ENCODE data around the gene DNAH1. TPM values are rescaled to one million over a fixed set of nuclear protein-coding genes. Genes with fewer than 3 reads are reported as not detected.

The DNAH1 gene
- total and polyA plus RNA-seq, 2 experiments from 2014 or later, result 0.81 to 1.8 TPM

DNA sequence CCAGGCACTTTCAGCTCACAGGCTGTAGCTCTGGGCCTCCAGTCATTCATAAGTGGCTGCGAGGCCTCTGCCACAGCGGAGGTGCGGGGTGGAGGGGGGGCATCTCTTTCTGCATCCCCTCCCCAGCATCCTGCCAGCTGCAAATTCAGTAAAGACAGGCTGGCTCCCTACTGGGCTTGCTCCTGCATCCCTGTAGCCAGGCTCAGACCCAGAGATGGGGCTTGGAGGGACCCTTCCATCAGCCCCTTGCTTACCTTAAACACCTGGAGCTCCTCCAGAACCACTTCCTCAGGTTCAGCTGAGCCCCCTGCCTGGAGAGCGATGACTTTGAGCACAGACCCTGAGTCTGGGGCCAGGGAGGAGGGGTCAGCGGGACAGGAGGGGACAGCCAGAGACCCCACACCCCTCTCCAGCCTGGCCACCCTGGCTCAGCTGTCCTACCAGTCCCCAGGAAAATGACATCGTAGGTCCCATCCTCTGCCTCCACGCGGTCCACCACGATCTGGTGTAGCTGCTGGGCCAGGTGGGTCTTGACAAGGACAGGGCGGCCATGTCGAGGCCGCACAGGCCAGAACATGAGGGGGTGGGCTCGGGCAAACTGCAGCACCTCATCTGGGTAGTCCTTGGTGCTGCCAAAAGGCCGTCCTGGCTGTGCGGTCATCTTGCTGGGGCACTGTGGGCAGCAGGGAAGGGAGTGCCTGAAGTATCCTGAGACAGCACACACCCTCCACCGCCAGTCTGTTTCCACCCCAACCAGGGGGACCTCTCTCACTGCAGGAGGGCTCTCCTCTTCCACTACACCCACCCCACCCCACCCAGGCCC is 123.5 kb downstream of the DNAH1 start (continued):
- TF ChIP-seq, protein P1, sequence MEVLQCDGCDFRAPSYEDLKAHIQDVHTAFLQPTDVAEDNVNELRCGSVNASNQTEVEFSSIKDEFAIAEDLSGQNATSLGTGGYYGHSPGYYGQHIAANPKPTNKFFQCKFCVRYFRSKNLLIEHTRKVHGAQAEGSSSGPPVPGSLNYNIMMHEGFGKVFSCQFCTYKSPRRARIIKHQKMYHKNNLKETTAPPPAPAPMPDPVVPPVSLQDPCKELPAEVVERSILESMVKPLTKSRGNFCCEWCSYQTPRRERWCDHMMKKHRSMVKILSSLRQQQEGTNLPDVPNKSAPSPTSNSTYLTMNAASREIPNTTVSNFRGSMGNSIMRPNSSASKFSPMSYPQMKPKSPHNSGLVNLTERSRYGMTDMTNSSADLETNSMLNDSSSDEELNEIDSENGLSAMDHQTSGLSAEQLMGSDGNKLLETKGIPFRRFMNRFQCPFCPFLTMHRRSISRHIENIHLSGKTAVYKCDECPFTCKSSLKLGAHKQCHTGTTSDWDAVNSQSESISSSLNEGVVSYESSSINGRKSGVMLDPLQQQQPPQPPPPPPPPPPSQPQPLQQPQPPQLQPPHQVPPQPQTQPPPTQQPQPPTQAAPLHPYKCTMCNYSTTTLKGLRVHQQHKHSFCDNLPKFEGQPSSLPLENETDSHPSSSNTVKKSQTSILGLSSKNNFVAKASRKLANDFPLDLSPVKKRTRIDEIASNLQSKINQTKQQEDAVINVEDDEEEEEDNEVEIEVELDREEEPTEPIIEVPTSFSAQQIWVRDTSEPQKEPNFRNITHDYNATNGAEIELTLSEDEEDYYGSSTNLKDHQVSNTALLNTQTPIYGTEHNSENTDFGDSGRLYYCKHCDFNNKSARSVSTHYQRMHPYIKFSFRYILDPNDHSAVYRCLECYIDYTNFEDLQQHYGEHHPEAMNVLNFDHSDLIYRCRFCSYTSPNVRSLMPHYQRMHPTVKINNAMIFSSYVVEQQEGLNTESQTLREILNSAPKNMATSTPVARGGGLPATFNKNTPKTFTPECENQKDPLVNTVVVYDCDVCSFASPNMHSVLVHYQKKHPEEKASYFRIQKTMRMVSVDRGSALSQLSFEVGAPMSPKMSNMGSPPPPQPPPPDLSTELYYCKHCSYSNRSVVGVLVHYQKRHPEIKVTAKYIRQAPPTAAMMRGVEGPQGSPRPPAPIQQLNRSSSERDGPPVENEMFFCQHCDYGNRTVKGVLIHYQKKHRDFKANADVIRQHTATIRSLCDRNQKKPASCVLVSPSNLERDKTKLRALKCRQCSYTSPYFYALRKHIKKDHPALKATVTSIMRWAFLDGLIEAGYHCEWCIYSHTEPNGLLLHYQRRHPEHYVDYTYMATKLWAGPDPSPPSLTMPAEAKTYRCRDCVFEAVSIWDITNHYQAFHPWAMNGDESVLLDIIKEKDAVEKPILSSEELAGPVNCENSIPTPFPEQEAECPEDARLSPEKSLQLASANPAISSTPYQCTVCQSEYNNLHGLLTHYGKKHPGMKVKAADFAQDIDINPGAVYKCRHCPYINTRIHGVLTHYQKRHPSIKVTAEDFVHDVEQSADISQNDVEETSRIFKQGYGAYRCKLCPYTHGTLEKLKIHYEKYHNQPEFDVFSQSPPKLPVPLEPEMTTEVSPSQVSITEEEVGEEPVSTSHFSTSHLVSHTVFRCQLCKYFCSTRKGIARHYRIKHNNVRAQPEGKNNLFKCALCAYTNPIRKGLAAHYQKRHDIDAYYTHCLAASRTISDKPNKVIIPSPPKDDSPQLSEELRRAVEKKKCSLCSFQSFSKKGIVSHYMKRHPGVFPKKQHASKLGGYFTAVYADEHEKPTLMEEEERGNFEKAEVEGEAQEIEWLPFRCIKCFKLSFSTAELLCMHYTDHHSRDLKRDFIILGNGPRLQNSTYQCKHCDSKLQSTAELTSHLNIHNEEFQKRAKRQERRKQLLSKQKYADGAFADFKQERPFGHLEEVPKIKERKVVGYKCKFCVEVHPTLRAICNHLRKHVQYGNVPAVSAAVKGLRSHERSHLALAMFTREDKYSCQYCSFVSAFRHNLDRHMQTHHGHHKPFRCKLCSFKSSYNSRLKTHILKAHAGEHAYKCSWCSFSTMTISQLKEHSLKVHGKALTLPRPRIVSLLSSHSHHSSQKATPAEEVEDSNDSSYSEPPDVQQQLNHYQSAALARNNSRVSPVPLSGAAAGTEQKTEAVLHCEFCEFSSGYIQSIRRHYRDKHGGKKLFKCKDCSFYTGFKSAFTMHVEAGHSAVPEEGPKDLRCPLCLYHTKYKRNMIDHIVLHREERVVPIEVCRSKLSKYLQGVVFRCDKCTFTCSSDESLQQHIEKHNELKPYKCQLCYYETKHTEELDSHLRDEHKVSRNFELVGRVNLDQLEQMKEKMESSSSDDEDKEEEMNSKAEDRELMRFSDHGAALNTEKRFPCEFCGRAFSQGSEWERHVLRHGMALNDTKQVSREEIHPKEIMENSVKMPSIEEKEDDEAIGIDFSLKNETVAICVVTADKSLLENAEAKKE (CRISPR knock-in tag; IDR thresholded peaks at IDR 0.05), result no peak
- TF ChIP-seq CREB1 (CRISPR knock-in tag; IDR thresholded peaks at IDR 0.05; ENCODE audit: low read depth) (no peak), EZH2phosphoT487 (IDR thresholded peaks at IDR 0.05; ENCODE audit: unreplicated experiment) (no peak), ZNF331 (CRISPR knock-in tag; IDR thresholded peaks at IDR 0.05; ENCODE audit: low read depth) (no peak)
- TF ChIP-seq, protein P2, sequence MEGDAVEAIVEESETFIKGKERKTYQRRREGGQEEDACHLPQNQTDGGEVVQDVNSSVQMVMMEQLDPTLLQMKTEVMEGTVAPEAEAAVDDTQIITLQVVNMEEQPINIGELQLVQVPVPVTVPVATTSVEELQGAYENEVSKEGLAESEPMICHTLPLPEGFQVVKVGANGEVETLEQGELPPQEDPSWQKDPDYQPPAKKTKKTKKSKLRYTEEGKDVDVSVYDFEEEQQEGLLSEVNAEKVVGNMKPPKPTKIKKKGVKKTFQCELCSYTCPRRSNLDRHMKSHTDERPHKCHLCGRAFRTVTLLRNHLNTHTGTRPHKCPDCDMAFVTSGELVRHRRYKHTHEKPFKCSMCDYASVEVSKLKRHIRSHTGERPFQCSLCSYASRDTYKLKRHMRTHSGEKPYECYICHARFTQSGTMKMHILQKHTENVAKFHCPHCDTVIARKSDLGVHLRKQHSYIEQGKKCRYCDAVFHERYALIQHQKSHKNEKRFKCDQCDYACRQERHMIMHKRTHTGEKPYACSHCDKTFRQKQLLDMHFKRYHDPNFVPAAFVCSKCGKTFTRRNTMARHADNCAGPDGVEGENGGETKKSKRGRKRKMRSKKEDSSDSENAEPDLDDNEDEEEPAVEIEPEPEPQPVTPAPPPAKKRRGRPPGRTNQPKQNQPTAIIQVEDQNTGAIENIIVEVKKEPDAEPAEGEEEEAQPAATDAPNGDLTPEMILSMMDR (conservative IDR thresholded peaks at IDR 0.05; ENCODE audit: low read depth in 2 of 2), result no peak

DNA sequence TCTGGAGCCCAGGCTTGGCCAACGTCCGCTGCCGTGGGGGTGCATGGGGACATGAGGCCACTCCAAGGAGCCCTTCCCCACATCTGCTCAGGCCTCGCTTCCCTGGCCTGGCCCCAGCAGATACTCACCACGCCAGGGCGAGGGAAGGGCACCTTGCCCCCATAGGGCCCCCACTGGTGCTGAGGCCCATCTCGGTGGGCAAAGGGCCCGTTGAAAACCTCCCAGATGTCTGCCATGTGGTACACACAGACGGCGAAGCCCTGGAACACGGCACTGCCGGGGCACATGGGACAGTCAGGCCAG is 124.1 kb downstream of the DNAH1 start:
- Mint-ChIP-seq H3K4me3 (no peak overlapping the region), H3K4me1 (peaks cover 8% of the 10 kb centered on the region; the same call in 2 of the 3 replicates), H3K27ac (no peak overlapping the region), H3K27me3 (ENCODE audit: insufficient read depth, low read depth, poor library complexity) (peaks cover 12% of the 10 kb centered on the region), H3K36me3 (ENCODE audit: low read depth) (no peaks in the 10 kb centered on the region; the same call in 2 of the 3 replicates), H3K9me3 (no peaks in the 10 kb centered on the region)
- no peaks in the 10 kb centered on the region for H3K79me2 ChIP-seq (replicated peaks; ENCODE audit: insufficient read depth)
- no peaks in the 10 kb centered on the region for H3K4me1 ChIP-seq (ENCODE audit: insufficient read depth)
- DNase-seq (ENCODE audit: low spot score), result no peak
- H4K20me1 ChIP-seq (replicated peaks; ENCODE audit: insufficient read depth), result no peaks in the 10 kb centered on the region
- TF ChIP-seq NANOG (IDR thresholded peaks at IDR 0.05; ENCODE audit: borderline replicate concordance), result no peak
- H3K27ac ChIP-seq (ENCODE audit: low read depth), result no peak overlapping the region
- no peaks in the 10 kb centered on the region for H3K27me3 ChIP-seq (ENCODE audit: insufficient read depth)
- no peak overlapping the region for H2AFZ ChIP-seq
- no peaks in the 10 kb centered on the region for H3F3A ChIP-seq (replicated peaks; ENCODE audit: low read depth)
- no peak overlapping the region for H3K4me2 ChIP-seq
- peaks cover 2% of the 10 kb centered on the region; the same call in 1 of the 2 replicates for H3K9me2 ChIP-seq (ENCODE audit: insufficient read depth)
- H3K36me3 ChIP-seq (ENCODE audit: insufficient read depth), result no peaks in the 10 kb centered on the region
- no peak overlapping the region for H3K4me3 ChIP-seq
- ATAC-seq, result no peak

Measured in GM23338 (cell line).